B cell (primary cell): ENCODE results near the gene TXNDC11. TPM values are rescaled to one million over a fixed set of nuclear protein-coding genes. Genes with fewer than 3 reads are reported as not detected.

ENCODE experiments used
- ATAC-seq: fragments of 200-7000 bp; cut with Tn5 transposase; one replicate; pipeline ENCODE4 v1.10.0; 2021; ENCODE audit warnings: low read depth, mild to moderate bottlenecking, moderate number of reproducible peaks, moderate library complexity
- CTCF ChIA-PET: fragments of 350-600 bp; sonication (Branson Sonifier 250); formaldehyde crosslinking; loops from one replicate; lab custom pipeline; 2021; ENCODE audit warnings: antibody characterized with exemption, inconsistent platforms; lab: Charles Lee
- POLR2A ChIA-PET: fragments of 350-600 bp; sonication (Branson Sonifier 250); formaldehyde crosslinking; loops from one replicate; lab custom pipeline; 2021; ENCODE audit warnings: antibody characterized with exemption; lab: Charles Lee
- DNase-seq: peaks from one replicate; pipeline ENCODE4 v3.0.0; 2013
- H2AFZ ChIP-seq: 2 replicates; pipeline ENCODE4 v1.6.1; 2012; ENCODE audit warnings: mild to moderate bottlenecking, low read depth, low read length; ENCODE audit not compliant: insufficient read depth, poor library complexity, severe bottlenecking
- H3K27ac ChIP-seq, 2 donors: 1 replicate in 1 of 2; 2 replicates in 1 of 2; pipeline ENCODE4 v1.5.1; 2012 to 2013; ENCODE audit warnings: low read length in 2 of 2, mild to moderate bottlenecking in 2 of 2, moderate library complexity in 1 of 2
- H3K27me3 ChIP-seq, 4 experiments: fragments of 200-600 bp in 1 of 4; sonication (generic) in 1 of 4; replicated peaks in 1 of 4; 1 replicate in 2 of 4; 2 replicates in 2 of 4; pipeline versions ENCODE4 v1.6.1 to v1.7.0; 2013 to 2016; ENCODE audit warnings: low read length in 3 of 4, mild to moderate bottlenecking in 2 of 4, mixed read lengths in 1 of 4, moderate library complexity in 1 of 4; ENCODE audit not compliant: insufficient read depth in 4 of 4, control insufficient read depth in 3 of 4; ENCODE audit errors: control extremely low read depth in 1 of 4
- H3K36me3 ChIP-seq, 2 experiments: replicated peaks in 1 of 2; 1 replicate in 1 of 2; 2 replicates in 1 of 2; pipeline versions ENCODE4 v1.6.1 to v1.7.1; 2013; ENCODE audit warnings: low read length in 1 of 2; ENCODE audit not compliant: insufficient read depth in 2 of 2, control insufficient read depth in 1 of 2; ENCODE audit errors: control extremely low read depth in 1 of 2, extremely low read depth in 1 of 2
- H3K4me1 ChIP-seq, 2 donors: fragments of 200-600 bp in 1 of 2; sonication (generic) in 1 of 2; 1 replicate in 1 of 2; 2 replicates in 1 of 2; pipeline versions ENCODE4 v1.5.1 to v1.6.1; 2013 to 2017; ENCODE audit warnings: low read length in 2 of 2; ENCODE audit not compliant: control insufficient read depth in 2 of 2, insufficient read depth in 2 of 2
- H3K4me2 ChIP-seq: replicated peaks from 2 replicates; pipeline ENCODE3; 2012; ENCODE audit warnings: mild to moderate bottlenecking, low read depth, low read length; ENCODE audit not compliant: poor library complexity, severe bottlenecking
- H3K4me3 ChIP-seq, 5 experiments: fragments of 200-600 bp in 1 of 5; sonication (generic) in 1 of 5; 1 replicate in 3 of 5; 2 replicates in 2 of 5; pipeline versions ENCODE4 v1.5.1 to v1.7.0; 2011 to 2016; ENCODE audit warnings: low read length in 4 of 5, mild to moderate bottlenecking in 4 of 5, low read depth in 2 of 5, control low read depth in 1 of 5, moderate library complexity in 1 of 5; ENCODE audit not compliant: insufficient read depth in 1 of 5; ENCODE audit errors: control extremely low read depth in 1 of 5, extremely low read depth in 1 of 5
- H3K79me2 ChIP-seq: fragments of 200-600 bp; sonication (generic); one replicate; pipeline ENCODE4 v1.6.0; 2016; ENCODE audit warnings: low read length; ENCODE audit not compliant: control insufficient read depth, insufficient read depth
- H3K9ac ChIP-seq: fragments of 200-600 bp; sonication (generic); 2 replicates; pipeline ENCODE4 v1.6.1; 2017; ENCODE audit warnings: mild to moderate bottlenecking, low read length, moderate library complexity
- H3K9me3 ChIP-seq, 3 donors: one replicate each; pipeline versions ENCODE4 v1.6.1 to v1.7.1; 2013; ENCODE audit warnings: low read length in 2 of 3; ENCODE audit not compliant: control insufficient read depth in 2 of 3, insufficient read depth in 1 of 3; ENCODE audit errors: control extremely low read depth in 1 of 3
- H4K20me1 ChIP-seq: 2 replicates; pipeline ENCODE4 v1.6.0; 2012; ENCODE audit warnings: mild to moderate bottlenecking, low read length; ENCODE audit not compliant: insufficient read depth, control insufficient read depth, poor library complexity, severe bottlenecking
- H3K27ac Mint-ChIP-seq: one replicate; pipeline ENCODE4 v1.8.0; 2021; ENCODE audit warnings: mixed read lengths
- H3K27me3 Mint-ChIP-seq: one replicate; pipeline ENCODE4 v1.8.0; 2021; ENCODE audit warnings: mixed read lengths
- H3K4me1 Mint-ChIP-seq: one replicate; pipeline ENCODE4 v1.8.0; 2021; ENCODE audit warnings: mixed read lengths
- H3K4me3 Mint-ChIP-seq: one replicate; pipeline ENCODE4 v1.8.0; 2021; ENCODE audit warnings: mixed read lengths
- H3K9me3 Mint-ChIP-seq: one replicate; pipeline ENCODE4 v1.8.0; 2022; ENCODE audit warnings: mixed read lengths; ENCODE audit not compliant: insufficient read depth
- CTCF ChIP-seq: fragments of 200-600 bp; IDR thresholded peaks from one replicate; pipeline ENCODE4 v1.8.0; 2022; ENCODE audit warnings: antibody characterized with exemption, mild to moderate bottlenecking
- EZH2 ChIP-seq: IDR thresholded peaks from 2 replicates; pipeline ENCODE4 v1.6.1; 2012; ENCODE audit warnings: borderline replicate concordance, low read depth, mild to moderate bottlenecking, moderate library complexity, low read length; ENCODE audit not compliant: insufficient read depth, poor library complexity, severe bottlenecking
- WGBS: methylation state at CpG from one replicate; pipeline ENCODE4 v1.1.5; 2013; ENCODE audit warnings: missing lambda C conversion rate; ENCODE audit not compliant: insufficient coverage; 5-methylcytosine and 5-hydroxymethylcytosine counted together
- intact Hi-C: fragments of 100-400 bp; cut with micrococcal nuclease; formaldehyde crosslinking; loops from one replicate; pipeline ENCODE4 v1.10.0; 2022
- polyA plus RNA-seq: library from polyadenylated mRNA; depleted of rRNA; stranded (reverse); fragments of >200 nt; gene quantifications from 2 replicates; pipeline ENCODE4 v1.2.3, GENCODE V29; 2012
- total RNA-seq, 2 donors: library from RNA; stranded (reverse); fragments of 120-200 nt in 1 of 2; gene quantifications; 1 replicate in 1 of 2; 2 replicates in 1 of 2; pipeline versions ENCODE4 v1.2.3 to v1.2.4, GENCODE V29; 2013 to 2022

Gene TXNDC11
- total and polyA plus RNA-seq, 2 donors (not counting 1 experiment from before 2014, with no cell fraction given): 50.2 to 76.9 TPM

GRCh38 chr16:11675561-11676511 is 66.8 kb downstream of the TXNDC11 start:
- ChIA-PET CTCF (interaction anchor here (0.6 to 1.9 kb wide), 4 partner anchors 33 to 268 kb away, joined by 3 to 6 read pairs (median 4); no protein-coding TSS in a partner anchor), POLR2A (interaction anchor here (0.6 kb wide), 1 partner anchor 45 kb away, joined by 10 read pairs; no protein-coding TSS in a partner anchor)
- Histone ChIP-seq H3K4me1 (peaks cover 93 to 100% of the 10 kb centered on the region in 2 donors), H3K9me3 (peaks cover 0 to 2% (median 0%) of the 10 kb centered on the region in 3 donors), H3K79me2 (peaks cover 94% of the 10 kb centered on the region), H3K9ac (no peak overlapping the region), H3K4me2 (peak overlapping the region; percentile 67), H3K27ac (peak overlapping the region; percentile 62 to 99), H2AFZ (no peak overlapping the region), H4K20me1 (peaks cover 84% of the 10 kb centered on the region), H3K27me3 (no peaks in the 10 kb centered on the region), H3K4me3 (no peak overlapping the region), H3K36me3 (peaks cover 0 to 58% of the 10 kb centered on the region in 2 experiments)
- peaks cover 98% of the 10 kb centered on the region for H3K4me1 Mint-ChIP-seq
- H3K9me3 Mint-ChIP-seq: no peaks in the 10 kb centered on the region
- 95% methylated on average over 42 of the region's 42 CpGs for WGBS
- intact Hi-C loops: loop anchor here (5.0 kb wide), 1 partner anchor 36 kb away; no protein-coding TSS in a partner anchor
- H3K27ac Mint-ChIP-seq: peak overlapping the region; percentile 32
- no peaks in the 10 kb centered on the region for H3K27me3 Mint-ChIP-seq
- TF ChIP-seq EZH2 (no peak), CTCF (no peak)
- ATAC-seq (no peak), DNase-seq (no peak)
- peak overlapping the region; percentile 87 for H3K4me3 Mint-ChIP-seq
